NT2/D1 (cell line): ENCODE measurements around the gene IPCEF1.

Source experiments
- SUZ12 ChIP-seq: IDR thresholded peaks from 2 replicates; pipeline ENCODE4 v1.6.1; 2011; ENCODE audit not compliant: insufficient read length, insufficient read depth; ENCODE audit errors: extremely low read depth
- YY1 ChIP-seq: IDR thresholded peaks from 2 replicates; pipeline ENCODE4 v1.6.1; 2011; ENCODE audit not compliant: insufficient read length, insufficient read depth
- ZNF274 ChIP-seq: IDR thresholded peaks from 2 replicates; pipeline ENCODE4 v1.6.1; 2011; ENCODE audit warnings: mild to moderate bottlenecking, low read depth, low read length

DNA sequence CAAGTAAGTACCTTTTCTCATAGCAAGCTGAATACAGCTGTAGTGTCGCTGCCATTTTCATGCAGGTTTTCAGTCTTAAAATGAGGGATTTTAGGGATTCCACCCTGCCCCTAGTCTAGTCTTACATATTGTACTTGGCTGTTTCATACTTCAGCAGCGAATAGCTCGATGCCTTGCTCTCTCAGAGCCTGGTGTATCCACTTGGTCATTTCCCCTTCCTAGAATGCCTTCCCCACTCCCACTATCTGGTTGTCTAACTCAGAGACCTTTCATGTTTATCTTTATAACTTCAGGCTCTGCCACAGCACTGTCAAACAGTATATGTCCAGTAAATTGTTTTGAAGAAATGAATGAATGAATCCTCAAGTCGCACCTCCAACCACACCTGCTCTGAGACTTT, 21.1 kb upstream of the IPCEF1 start:
- no peak for TF ChIP-seq YY1
- TF ChIP-seq ZNF274 = no peak
- no peak for TF ChIP-seq SUZ12
